K562 (cell line): Measurements from ENCODE around the gene FOXR2. TPM values are rescaled to one million over a fixed set of nuclear protein-coding genes. Genes with fewer than 3 reads are reported as not detected.

Experiments
- ATAC-seq: fragments of 200-7000 bp; cut with Tn5 transposase; 3 replicates; pipeline ENCODE4 v1.9.1; 2020; ENCODE audit warnings: moderate library complexity
- BruUV-seq: library from RNA; stranded (reverse); fragments of 400-500 nt; replicated peaks from 2 replicates; lab custom pipeline; 2021; lab: Mats Ljungman, UMichigan
- CTCF ChIA-PET: fragments of 300-600 bp; formaldehyde crosslinking; extraction: SDS; loops from one replicate; lab custom pipeline; 2021; ENCODE audit warnings: low intra/inter-chr PET ratio; lab: Yijun Ruan, JAX
- POLR2A ChIA-PET: fragments of 300-600, 350-650 bp; sonication (Branson Sonifier 250); formaldehyde crosslinking; extraction: SDS; loops from one replicate; lab custom pipeline; 2021; ENCODE audit warnings: antibody characterized with exemption, inconsistent platforms; lab: Yijun Ruan, JAX
- DNase-seq, 4 experiments: peaks; one replicate each; pipeline versions ENCODE4 v3.0.0 to v3.0.0-alpha.2; 2011 to 2018; ENCODE audit warnings: low spot score in 3 of 4, mixed read lengths in 3 of 4; ENCODE audit errors: extremely low read depth in 1 of 4
- FAIRE-seq: peaks from 2 replicates; lab custom pipeline; 2011; peaks lifted over from hg19 to GRCh38; lab: Jason Lieb, UNC
- H2AFZ ChIP-seq: 2 replicates; pipeline ENCODE4 v1.6.0; 2011; ENCODE audit warnings: low read depth, low read length, control low read depth, inconsistent platforms
- H3K27ac ChIP-seq: fragments of 200-600 bp; 3 replicates; pipeline ENCODE4 v1.8.0; 2011; ENCODE audit warnings: low read depth, mild to moderate bottlenecking, control low read depth, inconsistent platforms, low read length, moderate library complexity, mixed read lengths; ENCODE audit errors: extremely low read depth
- H3K27me3 ChIP-seq, 2 experiments: fragments of 300-600 bp in 1 of 2; 2 replicates in 1 of 2; 3 replicates in 1 of 2; pipeline versions ENCODE4 v1.6.0 to v1.8.0; 2011; ENCODE audit warnings: inconsistent platforms in 2 of 2, low read length in 2 of 2, mild to moderate bottlenecking in 1 of 2, mixed read lengths in 1 of 2, moderate library complexity in 1 of 2; ENCODE audit not compliant: control insufficient read depth in 2 of 2, insufficient read depth in 2 of 2
- H3K36me3 ChIP-seq: fragments of 300-600 bp; 3 replicates; pipeline ENCODE4 v1.8.0; 2011; ENCODE audit warnings: mild to moderate bottlenecking, low read length, inconsistent platforms; ENCODE audit not compliant: control insufficient read depth, insufficient read depth
- H3K4me1 ChIP-seq, 2 experiments: fragments of 200-600 bp in 1 of 2; replicated peaks in 1 of 2; 2 replicates in 1 of 2; 3 replicates in 1 of 2; pipeline versions ENCODE4 v1.5.1 to v1.8.0; 2011; ENCODE audit warnings: inconsistent platforms in 2 of 2, low read length in 2 of 2, mild to moderate bottlenecking in 1 of 2, mixed read lengths in 1 of 2, moderate library complexity in 1 of 2; ENCODE audit not compliant: control insufficient read depth in 2 of 2, insufficient read depth in 2 of 2
- H3K4me2 ChIP-seq: 2 replicates; pipeline ENCODE4 v1.6.1; 2011; ENCODE audit warnings: low read length, control low read depth, inconsistent platforms, mixed read lengths; ENCODE audit not compliant: insufficient read depth
- H3K4me3 ChIP-seq: fragments of 200-600 bp; sonication (generic), shearing (Covaris generic); 2 replicates; pipeline ENCODE4 v1.5.1; 2016; ENCODE audit warnings: control low read depth, inconsistent platforms
- H3K79me2 ChIP-seq: fragments of 200-600 bp; 3 replicates; pipeline ENCODE4 v1.8.0; 2011; ENCODE audit warnings: low read length, inconsistent platforms; ENCODE audit not compliant: control insufficient read depth, insufficient read depth
- H3K9ac ChIP-seq, 2 experiments: 2 replicates each; pipeline versions ENCODE4 v1.6.0 to v1.6.1; 2011; ENCODE audit warnings: low read depth in 2 of 2, low read length in 2 of 2, control low read depth in 1 of 2, inconsistent platforms in 1 of 2, mild to moderate bottlenecking in 1 of 2, mixed read lengths in 1 of 2; ENCODE audit not compliant: insufficient read depth in 1 of 2
- H3K9me1 ChIP-seq: one replicate; pipeline ENCODE4 v1.6.0; 2011; ENCODE audit warnings: inconsistent platforms, mild to moderate bottlenecking, low read length, moderate library complexity; ENCODE audit not compliant: control insufficient read depth, insufficient read depth
- H3K9me3 ChIP-seq: replicated peaks from 2 replicates; pipeline ENCODE4 v1.5.1; 2011; ENCODE audit warnings: low read depth, low read length, inconsistent platforms; ENCODE audit not compliant: control insufficient read depth, insufficient read depth
- H4K20me1 ChIP-seq: replicated peaks from 2 replicates; pipeline ENCODE4 v1.6.1; 2011; ENCODE audit warnings: low read length, inconsistent platforms, mixed read lengths; ENCODE audit not compliant: control insufficient read depth, insufficient read depth
- ATF7 ChIP-seq: fragments of 450-650 bp; IDR thresholded peaks from 2 replicates; pipeline ENCODE4 v1.7.1; 2014; ENCODE audit warnings: mild to moderate bottlenecking, moderate library complexity
- CSDE1 ChIP-seq, 2 experiments: fragments of 450-650 bp; IDR thresholded peaks; 2 replicates each; pipeline ENCODE4 v1.6.1; 2016; ENCODE audit warnings: mild to moderate bottlenecking in 1 of 2
- DMBX1 ChIP-seq: fragments of 250-450 bp; sonication (Bioruptor Pico); IDR thresholded peaks from 2 replicates; pipeline ENCODE4 v1.8.0; 2022; ENCODE audit warnings: inconsistent platforms, mild to moderate bottlenecking, moderate library complexity, borderline replicate concordance
- HDAC3 ChIP-seq: fragments of 450-650 bp; IDR thresholded peaks from 2 replicates; pipeline ENCODE4 v1.6.1; 2018; ENCODE audit warnings: borderline replicate concordance, mild to moderate bottlenecking, moderate library complexity; ENCODE audit not compliant: partially characterized antibody
- JUNB ChIP-seq: fragments of 450-650 bp; formaldehyde crosslinking; conservative IDR thresholded peaks from 2 replicates; pipeline ENCODE4 v1.4.0; 2020; ENCODE audit warnings: mild to moderate bottlenecking
- KLF1 ChIP-seq: fragments of 450-650 bp; IDR thresholded peaks from 2 replicates; pipeline ENCODE4 v1.6.1; 2016; ENCODE audit warnings: missing genetic modification characterization, missing compliant biosample characterization
- NFYB ChIP-seq: IDR thresholded peaks from 2 replicates; pipeline ENCODE4 v1.6.1; 2011; ENCODE audit warnings: mild to moderate bottlenecking, moderate library complexity; ENCODE audit not compliant: insufficient read length; ENCODE audit errors: extremely low read depth
- NR3C1 ChIP-seq: sonication (generic); formaldehyde crosslinking; IDR thresholded peaks from 2 replicates; pipeline ENCODE4 v1.8.1; 2022; ENCODE audit warnings: missing genetic modification reagents
- NRF1 ChIP-seq, 2 experiments: fragments of 450-650 bp; IDR thresholded peaks in 1 of 2; conservative IDR thresholded peaks in 1 of 2; 2 replicates each; pipeline ENCODE4 v1.6.1; 2014; ENCODE audit warnings: mild to moderate bottlenecking in 2 of 2
- PHF20 ChIP-seq: fragments of 450-650 bp; IDR thresholded peaks from 2 replicates; pipeline ENCODE4 v1.6.1; 2018; ENCODE audit not compliant: partially characterized antibody
- RCOR1 ChIP-seq, 2 experiments: IDR thresholded peaks; 2 replicates each; pipeline ENCODE4 v1.6.1; 2012; ENCODE audit warnings: low read depth in 2 of 2, low read length in 2 of 2, borderline replicate concordance in 1 of 2, improper control_type of control experiment in 1 of 2
- STAG1 ChIP-seq: sonication (generic); formaldehyde crosslinking; IDR thresholded peaks from 2 replicates; pipeline ENCODE4 v1.5.0; 2020; ENCODE audit warnings: missing genetic modification reagents, borderline replicate concordance
- TAF9B ChIP-seq: fragments of 450-650 bp; IDR thresholded peaks from 2 replicates; pipeline ENCODE4 v1.6.1; 2018; ENCODE audit warnings: mild to moderate bottlenecking; ENCODE audit not compliant: partially characterized antibody
- ZNF23 ChIP-seq: fragments of 250-450 bp; sonication (Bioruptor Pico); IDR thresholded peaks from 2 replicates; pipeline ENCODE4 v1.4.0; 2020; ENCODE audit warnings: mild to moderate bottlenecking
- ZNF766 ChIP-seq: fragments of 200-800 bp; sonication (Bioruptor generic); conservative IDR thresholded peaks from 2 replicates; pipeline ENCODE4 v1.6.1; 2016; ENCODE audit warnings: missing genetic modification characterization, missing compliant biosample characterization
- WGBS: fragments of 100-300 bp; shearing (Covaris generic); methylation state at CpG from one replicate; pipeline ENCODE4 v1.1.6; 2016; ENCODE audit warnings: low coverage, mixed read lengths; ENCODE audit not compliant: insufficient coverage; ENCODE audit errors: missing lambda C conversion rate; 5-methylcytosine and 5-hydroxymethylcytosine counted together
- in situ Hi-C: fragments of 300-500 bp; cut with MboI; formaldehyde crosslinking; loops from 4 replicates; pipeline ENCODE4 v1.15.0; 2018; ENCODE audit warnings: inconsistent platforms, mixed read lengths
- intact Hi-C: fragments of 100-400 bp; cut with micrococcal nuclease; formaldehyde crosslinking; loops from 2 replicates; pipeline ENCODE4 v1.14.2; 2022
- polyA plus RNA-seq, 8 experiments: library from polyadenylated mRNA; depleted of rRNA in 4 of 8; stranded (reverse) in 5 of 8; unstranded in 3 of 8; fragments of >200 nt; fragmentation: Nextera tagmentation in 2 of 8; fragmentation: Illumina TruSeq in 1 of 8; extraction: Ambion mirVana in 2 of 8; extraction: Trizol in 1 of 8; gene quantifications; 2 replicates each; pipeline versions ENCODE4 v1.2.1 to v1.2.3, GENCODE V29; 2011 to 2014; ENCODE audit warnings: inconsistent platforms in 1 of 8, missing spikeins in 1 of 8
- total RNA-seq, 7 experiments: library from RNA; depleted of rRNA in 6 of 7; stranded (reverse); fragments of >200 nt in 6 of 7; fragmentation: Illumina TruSeq in 2 of 7; extraction: Trizol in 2 of 7; gene quantifications; 2 replicates each; pipeline versions ENCODE4 v1.2.1 to v1.2.3, GENCODE V29; 2011 to 2021; ENCODE audit warnings: low replicate concordance in 1 of 7
- TF ChIP-seq, protein P1 (sequence below): fragments of 200-800 bp; sonication (Bioruptor generic); IDR thresholded peaks from 2 replicates; pipeline ENCODE4 v1.6.1; 2017; ENCODE audit warnings: missing genetic modification characterization, missing compliant biosample characterization

The FOXR2 gene
- total and polyA plus RNA-seq, 9 of the 15 experiments (the other 6 are each of a cell fraction or from before 2014, with no cell fraction given): 0.03 to 0.40 (median 0.25) TPM; not detected in 2

DNA sequence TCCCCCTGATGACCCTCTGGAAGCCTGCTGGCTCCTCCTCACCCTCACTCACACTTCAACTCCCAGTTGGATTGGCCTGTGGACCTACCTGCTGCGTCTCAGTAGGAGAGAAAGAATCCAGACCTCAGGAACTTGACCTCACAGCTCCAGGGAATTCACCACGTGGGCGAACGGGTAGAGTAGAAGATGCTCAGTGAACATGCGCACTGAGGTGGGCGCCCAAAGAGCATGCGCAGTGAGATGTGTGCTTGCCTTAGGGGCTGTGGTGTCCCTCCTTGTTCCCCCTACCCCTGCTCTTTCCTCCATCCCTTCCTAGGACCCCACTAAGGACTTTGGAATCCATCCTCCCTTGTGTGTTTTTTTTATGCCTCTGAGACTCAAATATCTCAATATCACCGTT, 12.9 kb downstream of the FOXR2 start:
- Histone ChIP-seq H3K4me3 (no peak overlapping the region), H3K9ac (no peak overlapping the region), H3K9me1 (no peaks in the 10 kb centered on the region), H3K36me3 (no peaks in the 10 kb centered on the region), H2AFZ (no peak overlapping the region), H3K27me3 (no peaks in the 10 kb centered on the region), H4K20me1 (no peaks in the 10 kb centered on the region), H3K4me2 (no peak overlapping the region), H3K27ac (no peak overlapping the region), H3K4me1 (no peaks in the 10 kb centered on the region), H3K9me3 (no peaks in the 10 kb centered on the region), H3K79me2 (no peaks in the 10 kb centered on the region)
- intact Hi-C loops: no loop called here
- no TSS peak for BruUV-seq
- in situ Hi-C loops: no loop called here
- ATAC-seq (no peak), FAIRE-seq (no peak), DNase-seq (no peak)
- CTCF ChIA-PET: no interaction called here
- POLR2A ChIA-PET: no interaction called here
- WGBS: 21% methylated on average over 4 of the region's 8 CpGs
- TF ChIP-seq NRF1 (conservative IDR thresholded peaks at IDR 0.05 in 1 of 2, IDR thresholded peaks at IDR 0.05 in 1 of 2) (peak in 1 of 2 experiments; percentile 53; a peak in 3 of 4 replicates), JUNB (CRISPR knock-in tag) (no peak)

DNA sequence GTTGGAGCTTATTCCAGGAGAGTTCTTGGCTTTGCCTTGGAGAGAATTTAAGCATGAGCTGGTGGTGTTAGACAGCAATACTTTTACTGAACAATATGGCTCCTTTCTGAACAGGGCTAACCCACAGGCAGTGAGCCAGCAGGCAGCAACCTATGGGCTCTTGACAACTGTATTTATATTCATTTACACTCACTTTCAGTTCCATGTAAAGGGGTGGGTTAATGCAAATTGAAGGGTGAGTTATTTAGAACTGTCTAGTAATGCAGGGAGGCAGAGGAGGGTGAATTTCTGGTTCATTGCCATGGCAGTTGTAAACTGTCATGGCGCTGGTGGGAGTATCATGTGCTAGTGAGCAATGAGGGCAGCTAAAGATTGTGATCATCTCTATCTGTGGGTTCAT, 15.7 kb downstream of the FOXR2 start:
- Histone ChIP-seq H3K79me2 (no peaks in the 10 kb centered on the region), H3K27me3 (no peaks in the 10 kb centered on the region), H3K27ac (no peak overlapping the region), H3K9me3 (no peaks in the 10 kb centered on the region), H2AFZ (no peak overlapping the region), H3K9me1 (no peaks in the 10 kb centered on the region), H3K4me2 (no peak overlapping the region), H3K4me1 (no peaks in the 10 kb centered on the region), H3K9ac (no peak overlapping the region), H3K4me3 (no peak overlapping the region), H4K20me1 (no peaks in the 10 kb centered on the region), H3K36me3 (no peaks in the 10 kb centered on the region)
- in situ Hi-C loops: no loop called here
- CTCF ChIA-PET: no interaction called here
- TF ChIP-seq HDAC3 (no peak), ZNF766 (no peak), ZNF23 (no peak), STAG1 (no peak), NFYB (no peak), ATF7 (no peak), CSDE1 (IDR thresholded peaks at IDR 0.05) (no peak), NR3C1 (CRISPR knock-in tag) (no peak), PHF20 (no peak), KLF1 (tag) (no peak), RCOR1 (IDR thresholded peaks at IDR 0.05; ENCODE audit: borderline replicate concordance in 1 of 2, low read depth in 2 of 2, low read length in 2 of 2) (no peak), DMBX1 (CRISPR knock-in tag) (no peak), TAF9B (no peak)
- TF ChIP-seq, protein P1, sequence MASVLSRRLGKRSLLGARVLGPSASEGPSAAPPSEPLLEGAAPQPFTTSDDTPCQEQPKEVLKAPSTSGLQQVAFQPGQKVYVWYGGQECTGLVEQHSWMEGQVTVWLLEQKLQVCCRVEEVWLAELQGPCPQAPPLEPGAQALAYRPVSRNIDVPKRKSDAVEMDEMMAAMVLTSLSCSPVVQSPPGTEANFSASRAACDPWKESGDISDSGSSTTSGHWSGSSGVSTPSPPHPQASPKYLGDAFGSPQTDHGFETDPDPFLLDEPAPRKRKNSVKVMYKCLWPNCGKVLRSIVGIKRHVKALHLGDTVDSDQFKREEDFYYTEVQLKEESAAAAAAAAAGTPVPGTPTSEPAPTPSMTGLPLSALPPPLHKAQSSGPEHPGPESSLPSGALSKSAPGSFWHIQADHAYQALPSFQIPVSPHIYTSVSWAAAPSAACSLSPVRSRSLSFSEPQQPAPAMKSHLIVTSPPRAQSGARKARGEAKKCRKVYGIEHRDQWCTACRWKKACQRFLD (CRISPR knock-in tag): no peak
- intact Hi-C loops: no loop called here
- POLR2A ChIA-PET: no interaction called here
- WGBS: 0% methylated on average over 1 of the region's 1 CpG
- ATAC-seq (no peak), FAIRE-seq (no peak), DNase-seq (no peak)
- no TSS peak for BruUV-seq
